ENCODE measurements around the gene CHD6. TPM values are rescaled to one million over a fixed set of nuclear protein-coding genes. Genes with fewer than 3 reads are reported as not detected.

The CHD6 gene
- total RNA-seq, 2 experiments from 2014 or later, result 114 to 126 TPM

DNA sequence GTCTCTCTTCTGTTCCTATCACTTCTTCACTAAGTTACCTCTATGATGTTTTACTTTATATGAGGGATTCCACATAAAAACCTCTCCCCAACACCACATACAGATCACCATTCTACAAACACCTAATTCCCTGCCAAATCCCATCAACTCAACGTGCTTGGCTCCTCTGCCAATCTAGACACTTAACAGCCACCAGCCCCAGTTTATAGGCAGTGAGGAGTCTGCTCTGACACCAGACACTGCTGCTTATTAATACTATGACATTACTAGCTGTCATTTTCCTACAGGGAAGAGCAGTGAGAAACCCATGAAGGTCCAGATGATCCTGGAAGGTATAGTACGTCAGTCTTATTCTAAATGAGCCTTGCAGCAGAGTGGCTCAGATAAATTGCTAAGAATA, 104.3 kb downstream of the CHD6 start:
- POLR2A ChIA-PET, result no interaction called here
- TF ChIP-seq CTCF (IDR thresholded peaks at IDR 0.05), result no peak
- H3K27ac Mint-ChIP-seq, result peak overlapping the region; percentile 33
- Histone ChIP-seq H3K9me3 (ENCODE audit: control insufficient read depth in 1 of 2, insufficient read depth in 1 of 2, low read length in 2 of 2) (no peaks in the 10 kb centered on the region), H3K4me1 (ENCODE audit: insufficient read depth, low read length) (no peaks in the 10 kb centered on the region), H3K36me3 (ENCODE audit: insufficient read depth, low read length) (peaks cover 53% of the 10 kb centered on the region), H3K27ac (ENCODE audit: low read depth in 1 of 2, low read length in 2 of 2) (no peak overlapping the region), H3K27me3 (ENCODE audit: control insufficient read depth in 1 of 2, insufficient read depth in 2 of 2, low read length in 2 of 2) (no peaks in the 10 kb centered on the region), H3K4me3 (ENCODE audit: low read length) (no peak overlapping the region)
- H3K4me3 Mint-ChIP-seq, result no peak overlapping the region
- DNase-seq, result no peak
- intact Hi-C loops (cut with DNase I, micrococcal nuclease), result no loop called here
- H3K9me3 Mint-ChIP-seq, result no peaks in the 10 kb centered on the region
- H3K27me3 Mint-ChIP-seq, result no peaks in the 10 kb centered on the region
- peaks cover 94% of the 10 kb centered on the region for H3K36me3 Mint-ChIP-seq (ENCODE audit: low read depth)
- H3K4me1 Mint-ChIP-seq (ENCODE audit: low read depth), result peaks cover 70% of the 10 kb centered on the region
- CTCF ChIA-PET, result no interaction called here
- ATAC-seq (ENCODE audit: poor library complexity), result no peak

DNA sequence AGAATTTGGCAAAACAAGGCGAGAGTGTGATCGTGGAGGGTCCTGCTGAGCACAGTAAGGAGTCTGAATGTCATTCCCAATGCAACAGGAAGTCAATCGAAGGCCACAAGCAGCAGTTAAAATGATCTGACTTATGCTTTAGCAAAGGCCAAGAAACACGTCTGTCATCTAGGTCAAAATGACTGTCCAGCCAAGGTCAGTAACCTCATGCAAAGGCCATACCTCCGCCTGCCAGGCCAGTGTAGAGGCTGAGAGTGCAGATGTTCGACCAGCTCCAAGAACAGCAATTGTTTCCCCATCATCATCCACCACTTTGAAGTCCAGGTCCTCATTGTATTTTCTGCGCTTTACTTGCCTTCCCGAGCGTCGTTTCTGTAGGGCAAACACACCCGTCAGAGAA, 105.6 kb downstream of the CHD6 start:
- Mint-ChIP-seq H3K27me3 (no peaks in the 10 kb centered on the region), H3K4me3 (no peak overlapping the region), H3K27ac (no peak overlapping the region), H3K4me1 (ENCODE audit: low read depth) (peaks cover 77% of the 10 kb centered on the region), H3K36me3 (ENCODE audit: low read depth) (peaks cover 97% of the 10 kb centered on the region), H3K9me3 (no peaks in the 10 kb centered on the region)
- Histone ChIP-seq H3K4me1 (ENCODE audit: insufficient read depth, low read length) (no peaks in the 10 kb centered on the region), H3K9me3 (ENCODE audit: control insufficient read depth in 1 of 2, insufficient read depth in 1 of 2, low read length in 2 of 2) (no peaks in the 10 kb centered on the region), H3K36me3 (ENCODE audit: insufficient read depth, low read length) (peaks cover 64% of the 10 kb centered on the region), H3K27me3 (ENCODE audit: control insufficient read depth in 1 of 2, insufficient read depth in 2 of 2, low read length in 2 of 2) (no peaks in the 10 kb centered on the region), H3K4me3 (ENCODE audit: low read length) (no peak overlapping the region), H3K27ac (ENCODE audit: low read depth in 1 of 2, low read length in 2 of 2) (no peak overlapping the region)
- DNase-seq (no peak), ATAC-seq (ENCODE audit: poor library complexity) (no peak)
- ChIA-PET POLR2A (no interaction called here), CTCF (no interaction called here)
- intact Hi-C loops (cut with DNase I, micrococcal nuclease), result no loop called here
- no peak for TF ChIP-seq CTCF (IDR thresholded peaks at IDR 0.05)

DNA sequence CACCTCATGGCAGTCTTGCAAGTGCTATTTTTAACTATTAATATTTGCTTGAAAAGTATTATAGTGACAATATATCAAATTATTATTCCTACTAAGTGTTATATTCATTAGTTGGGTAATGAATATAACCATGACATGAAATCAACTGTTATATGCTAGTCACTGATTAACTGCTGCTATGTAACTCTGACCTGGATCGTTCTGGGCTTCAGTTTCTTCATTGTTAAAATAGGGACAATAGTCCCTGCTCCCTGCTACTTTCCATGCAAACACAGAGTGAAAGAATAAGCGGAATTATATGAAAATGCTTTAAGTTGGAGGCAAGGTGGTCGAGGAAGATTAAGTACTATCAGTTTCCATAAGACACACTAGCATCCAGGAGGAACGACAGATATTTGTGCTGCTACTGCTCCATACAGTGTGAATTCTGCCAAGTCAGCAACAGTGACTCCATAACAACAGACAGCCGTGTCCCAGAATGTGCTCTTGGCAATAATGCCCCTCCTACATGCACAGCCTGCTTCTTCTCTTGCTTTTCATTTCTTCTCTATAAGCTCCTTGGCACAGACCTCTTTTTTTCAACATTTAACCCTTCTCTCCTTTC, 107.2 kb downstream of the CHD6 start:
- Histone ChIP-seq H3K4me1 (ENCODE audit: insufficient read depth, low read length) (no peaks in the 10 kb centered on the region), H3K27ac (ENCODE audit: low read depth in 1 of 2, low read length in 2 of 2) (no peak overlapping the region), H3K27me3 (ENCODE audit: control insufficient read depth in 1 of 2, insufficient read depth in 2 of 2, low read length in 2 of 2) (no peaks in the 10 kb centered on the region), H3K4me3 (ENCODE audit: low read length) (no peak overlapping the region), H3K9me3 (ENCODE audit: control insufficient read depth in 1 of 2, insufficient read depth in 1 of 2, low read length in 2 of 2) (no peaks in the 10 kb centered on the region), H3K36me3 (ENCODE audit: insufficient read depth, low read length) (peaks cover 64% of the 10 kb centered on the region)
- no peak for TF ChIP-seq CTCF (IDR thresholded peaks at IDR 0.05)
- Mint-ChIP-seq H3K27me3 (no peaks in the 10 kb centered on the region), H3K4me1 (ENCODE audit: low read depth) (peaks cover 67% of the 10 kb centered on the region), H3K9me3 (peaks cover under 1% of the 10 kb centered on the region), H3K36me3 (ENCODE audit: low read depth) (peaks cover 99% of the 10 kb centered on the region), H3K27ac (peak overlapping the region; percentile 14), H3K4me3 (no peak overlapping the region)
- DNase-seq (no peak), ATAC-seq (ENCODE audit: poor library complexity) (no peak)
- intact Hi-C loops (cut with DNase I, micrococcal nuclease), result no loop called here
- POLR2A ChIA-PET, result no interaction called here
- CTCF ChIA-PET, result no interaction called here
